HEK293T (cell line): ENCODE data around the gene SLC39A10.

Experiments used
- CTCF ChIA-PET: fragments of 350-600 bp; formaldehyde crosslinking; extraction: SDS; loops from one replicate; lab custom pipeline; 2021; ENCODE audit warnings: antibody characterized with exemption, inconsistent platforms; lab: Yijun Ruan, JAX
- POLR2A ChIA-PET: fragments of 350-600 bp; formaldehyde crosslinking; extraction: SDS; loops from one replicate; lab custom pipeline; 2020; ENCODE audit warnings: antibody characterized with exemption, inconsistent platforms; lab: Yijun Ruan, JAX
- DNase-seq: peaks from one replicate; pipeline ENCODE4 v3.0.0; 2012; ENCODE audit warnings: mixed read lengths; ENCODE audit errors: extremely low spot score
- ARNT ChIP-seq: fragments of 450-650 bp; IDR thresholded peaks from 2 replicates; pipeline ENCODE4 v1.6.1; 2017; ENCODE audit warnings: mild to moderate bottlenecking
- BHLHE40 ChIP-seq: fragments of 450-650 bp; IDR thresholded peaks from 2 replicates; pipeline ENCODE4 v1.6.1; 2016; ENCODE audit warnings: mild to moderate bottlenecking, moderate library complexity, borderline replicate concordance
- CTBP1 ChIP-seq: fragments of 450-650 bp; IDR thresholded peaks from 2 replicates; pipeline ENCODE4 v1.6.1; 2016; ENCODE audit warnings: borderline replicate concordance
- ELF4 ChIP-seq: fragments of 450-650 bp; IDR thresholded peaks from 2 replicates; pipeline ENCODE4 v1.6.1; 2017; ENCODE audit warnings: antibody characterized with exemption
- FOXA1 ChIP-seq: fragments of 450-650 bp; IDR thresholded peaks from 2 replicates; pipeline ENCODE4 v1.6.1; 2016; ENCODE audit warnings: mild to moderate bottlenecking
- FOXK2 ChIP-seq: fragments of 450-650 bp; IDR thresholded peaks from 2 replicates; pipeline ENCODE4 v1.6.1; 2016; ENCODE audit warnings: mild to moderate bottlenecking
- FOXM1 ChIP-seq: fragments of 450-650 bp; IDR thresholded peaks from 2 replicates; pipeline ENCODE4 v1.6.1; 2017; ENCODE audit warnings: mild to moderate bottlenecking, borderline replicate concordance
- HDGF ChIP-seq: fragments of 450-650 bp; IDR thresholded peaks from 2 replicates; pipeline ENCODE4 v1.6.1; 2017; ENCODE audit warnings: antibody characterized with exemption, borderline replicate concordance
- L3MBTL2 ChIP-seq: fragments of 450-650 bp; conservative IDR thresholded peaks from 2 replicates; pipeline ENCODE4 v1.6.1; 2016; ENCODE audit warnings: mild to moderate bottlenecking
- LEF1 ChIP-seq: fragments of 450-650 bp; IDR thresholded peaks from 2 replicates; pipeline ENCODE4 v1.6.1; 2017; ENCODE audit warnings: mild to moderate bottlenecking, borderline replicate concordance
- NFRKB ChIP-seq: fragments of 450-650 bp; IDR thresholded peaks from 2 replicates; pipeline ENCODE4 v1.6.1; 2016; ENCODE audit warnings: mild to moderate bottlenecking, moderate library complexity
- PKNOX1 ChIP-seq: fragments of 450-650 bp; IDR thresholded peaks from 2 replicates; pipeline ENCODE4 v1.6.1; 2016
- SP1 ChIP-seq: fragments of 450-650 bp; IDR thresholded peaks from 2 replicates; pipeline ENCODE4 v1.6.1; 2017
- SUZ12 ChIP-seq: fragments of 450-650 bp; IDR thresholded peaks from 2 replicates; pipeline ENCODE4 v1.6.1; 2016; ENCODE audit warnings: mild to moderate bottlenecking
- TARDBP ChIP-seq: fragments of 450-650 bp; IDR thresholded peaks from 2 replicates; pipeline ENCODE4 v1.6.1; 2016
- ZNF384 ChIP-seq: fragments of 450-650 bp; IDR thresholded peaks from 2 replicates; pipeline ENCODE4 v1.6.1; 2016

Gene SLC39A10

GRCh38 chr2:195670191-195670590 is 13.2 kb downstream of the SLC39A10 start:
- no peak for TF ChIP-seq SUZ12
- TF ChIP-seq FOXA1 = no peak
- TF ChIP-seq TARDBP = no peak
- TF ChIP-seq FOXM1 = no peak
- no peak for TF ChIP-seq SP1
- TF ChIP-seq BHLHE40 = no peak
- no peak for TF ChIP-seq L3MBTL2
- no peak for TF ChIP-seq FOXK2
- TF ChIP-seq HDGF = no peak
- no peak for TF ChIP-seq PKNOX1
- TF ChIP-seq LEF1 = no peak
- no peak for TF ChIP-seq NFRKB
- TF ChIP-seq ZNF384 = no peak
- no peak for TF ChIP-seq ELF4
- TF ChIP-seq ARNT = no peak
- no peak for TF ChIP-seq CTBP1
- CTCF ChIA-PET = no interaction called here
- DNase-seq = no peak
- POLR2A ChIA-PET = no interaction called here

GRCh38 chr2:195671563-195671962 is 14.5 kb downstream of the SLC39A10 start:
- TF ChIP-seq ELF4 (no peak), FOXM1 (no peak), PKNOX1 (no peak), BHLHE40 (no peak), ARNT (no peak), TARDBP (no peak), LEF1 (no peak), ZNF384 (no peak), FOXK2 (no peak), FOXA1 (no peak), CTBP1 (no peak), SUZ12 (no peak), L3MBTL2 (no peak), SP1 (no peak), NFRKB (no peak), HDGF (no peak)
- POLR2A ChIA-PET = no interaction called here

GRCh38 chr2:195672674-195673073 is 15.6 kb downstream of the SLC39A10 start:
- no peak for TF ChIP-seq ZNF384
- TF ChIP-seq SP1 = no peak
- no peak for TF ChIP-seq FOXM1
- no peak for TF ChIP-seq NFRKB
- TF ChIP-seq SUZ12 = no peak
- TF ChIP-seq PKNOX1 = no peak
- TF ChIP-seq ELF4 = no peak
- no peak for TF ChIP-seq CTBP1
- TF ChIP-seq FOXA1 = no peak
- no peak for TF ChIP-seq ARNT
- no peak for TF ChIP-seq LEF1
- TF ChIP-seq BHLHE40 = no peak
- no peak for TF ChIP-seq FOXK2
- no peak for TF ChIP-seq TARDBP
- no peak for TF ChIP-seq L3MBTL2
- no peak for TF ChIP-seq HDGF
- ChIA-PET CTCF (interaction anchor here (0.6 to 1.2 kb wide), 3 partner anchors 13 to 214 kb away, joined by 4 read pairs; no protein-coding TSS in a partner anchor), POLR2A (interaction anchor here (0.8 kb wide), 1 partner anchor 98 kb away, joined by 3 read pairs; no protein-coding TSS in a partner anchor)
- no peak for DNase-seq

More at GRCh38 chr2:195671563-195671962, 14.5 kb downstream of the SLC39A10 start:
- no peak for DNase-seq
- CTCF ChIA-PET = no interaction called here

- ChIA-PET POLR2A (no interaction called here), CTCF (interaction anchor here (0.5 kb wide), 1 partner anchor 1127 kb away, joined by 3 read pairs; no protein-coding TSS in a partner anchor)
- DNase-seq = no peak
- TF ChIP-seq PKNOX1 (no peak), HDGF (no peak), CTBP1 (no peak), FOXK2 (no peak), TARDBP (no peak), ARNT (no peak), BHLHE40 (no peak), SP1 (no peak), L3MBTL2 (no peak)
Measured at GRCh38 chr2:195674491-195675221, 17.6 kb downstream of the SLC39A10 start.

GRCh38 chr2:195675783-195676427 is 18.9 kb downstream of the SLC39A10 start:
- DNase-seq = no peak
- ChIA-PET CTCF (no interaction called here), POLR2A (no interaction called here)
- TF ChIP-seq FOXA1 (no peak), SP1 (no peak), TARDBP (no peak), L3MBTL2 (no peak), ELF4 (no peak), FOXM1 (no peak), ZNF384 (no peak), PKNOX1 (no peak), ARNT (no peak), SUZ12 (no peak), NFRKB (no peak), BHLHE40 (no peak), FOXK2 (no peak), CTBP1 (no peak), LEF1 (no peak), HDGF (no peak)
